GM13976 (cell line): ENCODE results near the gene CHIT1.

Source experiments
- DNase-seq: peaks from one replicate; pipeline ENCODE4 v3.0.0; 2012; ENCODE audit warnings: low spot score
- CTCF ChIP-seq: IDR thresholded peaks from 2 replicates; pipeline ENCODE4 v1.5.1; 2012; ENCODE audit warnings: borderline replicate concordance, mild to moderate bottlenecking; ENCODE audit not compliant: insufficient read depth; ENCODE audit errors: extremely low read depth, missing control alignments, control extremely low read depth
- in situ Hi-C: fragments of 300-500 bp; cut with MboI; formaldehyde crosslinking; loops from one replicate; pipeline ENCODE4 v1.12.0; 2022; ENCODE audit warnings: low sequenced_read_pairs, mixed read lengths, inconsistent platforms; ENCODE audit not compliant: unreplicated experiment

CHIT1 gene

GRCh38 chr1:203228670-203229069 is 803 bp downstream of the CHIT1 start:
- DNase-seq = no peak
- in situ Hi-C loops = no loop called here
- no peak for TF ChIP-seq CTCF

- no peak for TF ChIP-seq CTCF
- peak; percentile 1 for DNase-seq
- in situ Hi-C loops = no loop called here
Observed at GRCh38 chr1:203227371-203228083, 1.9 kb downstream of the CHIT1 start.

- no peak for TF ChIP-seq CTCF
- in situ Hi-C loops = no loop called here
- DNase-seq = peak; percentile 4
Observed at GRCh38 chr1:203225071-203225470, 4.4 kb downstream of the CHIT1 start.

- no peak for DNase-seq
- no peak for TF ChIP-seq CTCF
- in situ Hi-C loops = no loop called here
Observed at GRCh38 chr1:203223012-203223775, 6.3 kb downstream of the CHIT1 start.

GRCh38 chr1:203219934-203220333 is 9.5 kb downstream of the CHIT1 start:
- DNase-seq = no peak
- in situ Hi-C loops = loop anchor here (5.0 kb wide), 1 partner anchor 178 kb away; no protein-coding TSS in a partner anchor
- no peak for TF ChIP-seq CTCF

GRCh38 chr1:203219171-203219570 is 10.3 kb downstream of the CHIT1 start:
- no peak for DNase-seq
- no peak for TF ChIP-seq CTCF
- in situ Hi-C loops = loop anchor here (5.0 kb wide), 1 partner anchor 177 kb away; no protein-coding TSS in a partner anchor
